H1 (cell line): ENCODE results near the gene HAND1. TPM values are rescaled to one million over a fixed set of nuclear protein-coding genes. Genes with fewer than 3 reads are reported as not detected.

Experiments used
- HDAC6 ChIP-seq: IDR thresholded peaks from one replicate; pipeline ENCODE4 v1.7.1; 2012; ENCODE audit warnings: low read depth, mild to moderate bottlenecking, inconsistent platforms, low read length, moderate library complexity
- MAFK ChIP-seq: IDR thresholded peaks from 2 replicates; pipeline ENCODE4 v1.6.1; 2012; ENCODE audit warnings: low read depth, mild to moderate bottlenecking, improper control_type of control experiment, low read length
- polyA plus RNA-seq, 7 experiments: library from polyadenylated mRNA; depleted of rRNA in 3 of 7; stranded (reverse) in 5 of 7; unstranded in 2 of 7; fragments of >200 nt in 5 of 7; fragments of 200-250 nt in 2 of 7; gene quantifications; 1 replicate in 5 of 7; 2 replicates in 1 of 7; 4 replicates in 1 of 7; pipeline versions ENCODE4 v1.2.1 to v1.2.3, GENCODE V29; 2011 to 2013; ENCODE audit warnings: missing spikeins in 2 of 7, mixed read lengths in 2 of 7
- total RNA-seq: library from RNA; stranded (reverse); fragmentation: NEBNext Ultra II Directional; extraction: Animal tissue kit (Norgen Biotek cat#: 25700); gene quantifications from 2 replicates; pipeline ENCODE4 v1.2.1, GENCODE V29; 2021

The HAND1 gene
- total and polyA plus RNA-seq, 2 of the 8 experiments (the other 6 are each of a cell fraction or from before 2014, with no cell fraction given), result 0.06 TPM; not detected in 1

DNA sequence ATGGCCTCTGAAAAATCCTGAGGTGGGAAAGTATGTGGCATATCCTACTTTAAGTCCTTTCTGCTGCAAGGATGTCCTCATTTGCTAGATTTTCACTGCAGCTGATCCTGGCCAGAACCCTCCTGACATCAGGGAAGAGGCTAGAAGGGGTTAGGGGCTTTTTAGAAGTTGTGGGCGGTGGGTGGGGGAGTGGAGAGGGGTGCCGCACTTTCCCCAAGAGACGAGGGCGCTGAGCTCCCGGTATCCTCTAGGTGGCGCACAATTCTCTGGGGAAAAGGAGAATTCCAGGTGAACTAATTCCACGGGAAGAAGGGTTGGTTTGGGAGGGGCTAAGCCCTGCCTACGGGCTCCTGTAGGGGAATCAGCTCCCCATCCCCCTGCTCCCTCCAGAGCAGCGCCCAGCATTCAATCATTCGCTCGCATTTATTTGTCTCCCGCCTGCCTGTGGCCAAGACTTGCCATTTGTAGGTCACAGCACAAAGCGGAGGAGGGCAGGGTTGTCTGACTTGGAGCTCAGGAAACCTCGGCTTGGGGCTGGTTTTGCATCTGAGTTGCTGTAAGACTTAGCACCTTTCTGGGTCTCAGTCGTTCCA lies 42.9 kb upstream of the HAND1 start (continued):
- no peak for TF ChIP-seq HDAC6
- TF ChIP-seq MAFK, result no peak
